ENCODE results near the gene SREK1IP1.

The SREK1IP1 gene

GRCh38 chr5:64806537-64806936, 38.0 kb upstream of the SREK1IP1 start:
- TF ChIP-seq CTCF (conservative IDR thresholded peaks at IDR 0.05; ENCODE audit: low read depth), result no peak
- ChIA-PET CTCF (no interaction called here), POLR2A (ENCODE audit: low non-redundant PET) (no interaction called here)
- no peak for DNase-seq (ENCODE audit: low spot score)
- no peak overlapping the region for H3K27ac ChIP-seq

- no peak for DNase-seq (ENCODE audit: low spot score)
- POLR2A ChIA-PET (ENCODE audit: low non-redundant PET), result no interaction called here
- no peak overlapping the region for H3K27ac ChIP-seq
- no peak for TF ChIP-seq CTCF (conservative IDR thresholded peaks at IDR 0.05; ENCODE audit: low read depth)
- CTCF ChIA-PET, result no interaction called here
These were observed 32.4 kb upstream of the SREK1IP1 start for GRCh38 chr5:64800926-64801325.

GRCh38 chr5:64796301-64796700, 27.8 kb upstream of the SREK1IP1 start:
- no peak for TF ChIP-seq CTCF (conservative IDR thresholded peaks at IDR 0.05; ENCODE audit: low read depth)
- DNase-seq (ENCODE audit: low spot score), result no peak
- no peak overlapping the region for H3K27ac ChIP-seq
- ChIA-PET CTCF (interaction anchor here (0.6 kb wide), 1 partner anchor 12 kb away, joined by 5 read pairs; no protein-coding TSS in a partner anchor), POLR2A (ENCODE audit: low non-redundant PET) (no interaction called here)

GRCh38 chr5:64794053-64794770, 25.7 kb upstream of the SREK1IP1 start:
- no peak for TF ChIP-seq CTCF (conservative IDR thresholded peaks at IDR 0.05; ENCODE audit: low read depth)
- ChIA-PET POLR2A (ENCODE audit: low non-redundant PET) (no interaction called here), CTCF (interaction anchor here (0.6 to 1.5 kb wide), 3 partner anchors 10 to 932 kb away, joined by 3 read pairs; no protein-coding TSS in a partner anchor)
- no peak for DNase-seq (ENCODE audit: low spot score)
- no peak overlapping the region for H3K27ac ChIP-seq

GRCh38 chr5:64792469-64792868, 24.0 kb upstream of the SREK1IP1 start:
- DNase-seq (ENCODE audit: low spot score), result no peak
- no peak for TF ChIP-seq CTCF (conservative IDR thresholded peaks at IDR 0.05; ENCODE audit: low read depth)
- POLR2A ChIA-PET (ENCODE audit: low non-redundant PET), result no interaction called here
- CTCF ChIA-PET, result interaction anchor here (0.7 kb wide), 1 partner anchor 167 kb away, joined by 3 read pairs; no protein-coding TSS in a partner anchor
- no peak overlapping the region for H3K27ac ChIP-seq

GRCh38 chr5:64790210-64790609, 21.7 kb upstream of the SREK1IP1 start:
- H3K27ac ChIP-seq, result no peak overlapping the region
- CTCF ChIA-PET, result interaction anchor here (0.5 kb wide), 1 partner anchor 693 kb away, joined by 3 read pairs; no protein-coding TSS in a partner anchor
- POLR2A ChIA-PET (ENCODE audit: low non-redundant PET), result no interaction called here
- TF ChIP-seq CTCF (conservative IDR thresholded peaks at IDR 0.05; ENCODE audit: low read depth), result no peak
- no peak for DNase-seq (ENCODE audit: low spot score)

All from RWPE1 (cell line).